HepG2 (cell line): ENCODE results near the gene SAMD10. TPM values are rescaled to one million over a fixed set of nuclear protein-coding genes. Genes with fewer than 3 reads are reported as not detected.
"Not testable (repeated sequence)": the region's sequence is repeated elsewhere in the genome, so short reads cannot be mapped to it uniquely, and the experiment has no call there.

Source experiments
- ATAC-seq: fragments of 200-7000 bp; cut with Tn5 transposase; 3 replicates; pipeline ENCODE4 v1.9.1; 2020; ENCODE audit warnings: mild to moderate bottlenecking, moderate library complexity
- BruUV-seq: library from RNA; stranded (reverse); fragments of 400-500 nt; replicated peaks from 2 replicates; lab custom pipeline; 2021; lab: Mats Ljungman, UMichigan
- CTCF ChIA-PET: fragments of 300-600 bp; formaldehyde crosslinking; extraction: SDS; loops from one replicate; lab custom pipeline; 2021; ENCODE audit warnings: low total read pairs, inconsistent platforms, low intra/inter-chr PET ratio; lab: Yijun Ruan, JAX
- POLR2A ChIA-PET: fragments of 350-600 bp; sonication (Branson Sonifier 250); formaldehyde crosslinking; loops from one replicate; lab custom pipeline; 2020; ENCODE audit warnings: antibody characterized with exemption, inconsistent platforms; lab: Yijun Ruan, JAX
- DNase-seq: peaks from one replicate; pipeline ENCODE4 v3.0.0-alpha.2; 2015; ENCODE audit warnings: low spot score
- FAIRE-seq: peaks from 3 replicates; lab custom pipeline; 2011; peaks lifted over from hg19 to GRCh38; lab: Jason Lieb, UNC
- H2AFZ ChIP-seq: one replicate; pipeline ENCODE4 v1.6.1; 2011; ENCODE audit warnings: low read length, inconsistent platforms
- H3K27ac ChIP-seq: fragments of 300-600 bp; 3 replicates; pipeline ENCODE4 v1.8.0; 2011; ENCODE audit warnings: mixed run types, mild to moderate bottlenecking, mixed read lengths, low read length, inconsistent platforms; ENCODE audit not compliant: insufficient read depth; ENCODE audit errors: extremely low read length
- H3K27me3 ChIP-seq, 2 experiments: fragments of 200-600 bp in 1 of 2; 2 replicates in 1 of 2; 3 replicates in 1 of 2; pipeline versions ENCODE4 v1.6.0 to v1.8.0; 2011; ENCODE audit warnings: low read length in 2 of 2, mild to moderate bottlenecking in 2 of 2, moderate library complexity in 2 of 2, inconsistent platforms in 1 of 2; ENCODE audit not compliant: insufficient read depth in 2 of 2, control insufficient read depth in 1 of 2
- H3K36me3 ChIP-seq, 2 experiments: fragments of 200-600 bp in 1 of 2; replicated peaks in 1 of 2; 2 replicates in 1 of 2; 3 replicates in 1 of 2; pipeline versions ENCODE4 v1.5.1 to v1.8.0; 2011; ENCODE audit warnings: low read length in 2 of 2, inconsistent platforms in 1 of 2; ENCODE audit not compliant: insufficient read depth in 2 of 2, control insufficient read depth in 1 of 2
- H3K4me1 ChIP-seq: 2 replicates; pipeline ENCODE4 v1.5.1; 2012; ENCODE audit warnings: low read length, inconsistent platforms; ENCODE audit not compliant: insufficient read depth
- H3K4me2 ChIP-seq: 2 replicates; pipeline ENCODE4 v1.6.0; 2011; ENCODE audit warnings: low read depth, low read length, inconsistent platforms
- H3K4me3 ChIP-seq, 3 experiments: fragments of 200-600 bp in 1 of 3; sonication (generic), shearing (Covaris generic) in 1 of 3; replicated peaks in 1 of 3; 2 replicates each; pipeline ENCODE4 v1.5.1; 2011 to 2016; ENCODE audit warnings: low read length in 3 of 3, inconsistent platforms in 2 of 3, low read depth in 2 of 3, mild to moderate bottlenecking in 2 of 3, control low read depth in 1 of 3, mixed read lengths in 1 of 3; ENCODE audit not compliant: insufficient read depth in 1 of 3
- H3K79me2 ChIP-seq: one replicate; pipeline ENCODE4 v1.6.1; 2011; ENCODE audit warnings: low read length, inconsistent platforms; ENCODE audit not compliant: insufficient read depth
- H3K9ac ChIP-seq: 2 replicates; pipeline ENCODE4 v1.6.0; 2011; ENCODE audit warnings: mild to moderate bottlenecking, low read depth, low read length, inconsistent platforms; ENCODE audit not compliant: insufficient read depth
- H3K9me3 ChIP-seq: 2 replicates; pipeline ENCODE4 v1.5.1; 2012; ENCODE audit warnings: mild to moderate bottlenecking, low read length
- H4K20me1 ChIP-seq: 2 replicates; pipeline ENCODE4 v1.6.0; 2011; ENCODE audit warnings: inconsistent platforms, mild to moderate bottlenecking, low read length, moderate library complexity; ENCODE audit not compliant: insufficient read depth
- DZIP1 ChIP-seq: sonication (generic); formaldehyde crosslinking; IDR thresholded peaks from 2 replicates; pipeline ENCODE4 v1.5.0; 2020; ENCODE audit warnings: mild to moderate bottlenecking, missing genetic modification reagents
- PCBP1 ChIP-seq: fragments of 200-400 bp; formaldehyde crosslinking; IDR thresholded peaks from 2 replicates; pipeline ENCODE4 v1.6.1; 2017; ENCODE audit warnings: mild to moderate bottlenecking, low read depth, low read length, borderline replicate concordance
- RBFOX2 ChIP-seq: fragments of 200-400 bp; formaldehyde crosslinking; IDR thresholded peaks from 2 replicates; pipeline ENCODE4 v1.6.1; 2017; ENCODE audit warnings: low read depth, mild to moderate bottlenecking, low read length
- WGBS: methylation state at CpG from one replicate; pipeline ENCODE4 v1.1.6; 2017; ENCODE audit warnings: low lambda C conversion rate; 5-methylcytosine and 5-hydroxymethylcytosine counted together
- in situ Hi-C: cut with HindIII; loops from 2 replicates; pipeline ENCODE4 v1.10.0; 2017; ENCODE audit warnings: low pct_unique_long_range_greater_than_20kb; ENCODE audit not compliant: extremely low pct_ligation_motif_present
- intact Hi-C: fragments of 100-400 bp; cut with micrococcal nuclease; formaldehyde crosslinking; loops from one replicate; pipeline ENCODE4 v1.10.0; 2022; ENCODE audit not compliant: unreplicated experiment
- polyA plus RNA-seq, 8 experiments: library from polyadenylated mRNA; depleted of rRNA in 3 of 8; stranded (reverse) in 7 of 8; unstranded in 1 of 8; fragments of >200 nt; fragmentation: Illumina TruSeq in 4 of 8; extraction: Trizol in 4 of 8; gene quantifications; 2 replicates each; pipeline versions ENCODE4 v1.2.1 to v1.2.3, GENCODE V29; 2011 to 2016; ENCODE audit warnings: low read depth in 4 of 8, missing spikeins in 1 of 8, mixed read lengths in 1 of 8; ENCODE audit not compliant: insufficient read depth in 1 of 8
- total RNA-seq, 5 experiments: library from RNA; depleted of rRNA; stranded (reverse); fragments of >200 nt; fragmentation: Illumina TruSeq; extraction: Trizol; gene quantifications; 2 replicates each; pipeline ENCODE4 v1.2.3, GENCODE V29; 2016; ENCODE audit warnings: low read depth in 1 of 5
- TF ChIP-seq, protein P1 (sequence below): sonication (generic); formaldehyde crosslinking; IDR thresholded peaks from 2 replicates; pipeline ENCODE4 v1.9.0; 2022; ENCODE audit warnings: missing genetic modification reagents, mild to moderate bottlenecking, borderline replicate concordance

Gene SAMD10
- total and polyA plus RNA-seq, 2 of the 13 experiments (the other 11 are each of a cell fraction or from before 2014, with no cell fraction given) = 6.1 to 11.0 TPM

GRCh38 chr20:63960654-63961621 lies 18.5 kb downstream of the SAMD10 start:
- H3K4me3 ChIP-seq, in situ Hi-C loops, H3K27me3 ChIP-seq, CTCF ChIA-PET, H3K4me2 ChIP-seq, H3K9ac ChIP-seq, POLR2A ChIA-PET, DNase-seq, BruUV-seq, ATAC-seq, H4K20me1 ChIP-seq, H3K27ac ChIP-seq, H3K79me2 ChIP-seq, H3K9me3 ChIP-seq, H2AFZ ChIP-seq, FAIRE-seq: not testable (repeated sequence)
- Histone ChIP-seq H3K36me3 (peaks cover 46% of the 10 kb centered on the region in 2 experiments; a peak in 4 of 5 replicates), H3K4me1 (peaks cover 24% of the 10 kb centered on the region)
- WGBS = 94% methylated on average over 14 of the region's 15 CpGs
- intact Hi-C loops = loop anchor here (10.0 kb wide), 1 partner anchor 1596 kb away; the partner anchor contains the start of gene LAMA5
- TF ChIP-seq, protein P1, sequence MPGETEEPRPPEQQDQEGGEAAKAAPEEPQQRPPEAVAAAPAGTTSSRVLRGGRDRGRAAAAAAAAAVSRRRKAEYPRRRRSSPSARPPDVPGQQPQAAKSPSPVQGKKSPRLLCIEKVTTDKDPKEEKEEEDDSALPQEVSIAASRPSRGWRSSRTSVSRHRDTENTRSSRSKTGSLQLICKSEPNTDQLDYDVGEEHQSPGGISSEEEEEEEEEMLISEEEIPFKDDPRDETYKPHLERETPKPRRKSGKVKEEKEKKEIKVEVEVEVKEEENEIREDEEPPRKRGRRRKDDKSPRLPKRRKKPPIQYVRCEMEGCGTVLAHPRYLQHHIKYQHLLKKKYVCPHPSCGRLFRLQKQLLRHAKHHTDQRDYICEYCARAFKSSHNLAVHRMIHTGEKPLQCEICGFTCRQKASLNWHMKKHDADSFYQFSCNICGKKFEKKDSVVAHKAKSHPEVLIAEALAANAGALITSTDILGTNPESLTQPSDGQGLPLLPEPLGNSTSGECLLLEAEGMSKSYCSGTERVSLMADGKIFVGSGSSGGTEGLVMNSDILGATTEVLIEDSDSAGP (CRISPR knock-in tag) = 0 out of 2 replicates have a peak, but pooled peaks have one; percentile 10
- peak; percentile 65 for TF ChIP-seq RBFOX2
- TF ChIP-seq PCBP1 = 0 out of 2 replicates have a peak, but pooled peaks have one; percentile 4
- TF ChIP-seq DZIP1 (CRISPR knock-in tag) = 0 out of 2 replicates have a peak, but pooled peaks have one; percentile 34
